ENCODE results near the gene VCAN. TPM values are rescaled to one million over a fixed set of nuclear protein-coding genes. Genes with fewer than 3 reads are reported as not detected.

Gene VCAN
- total and polyA plus RNA-seq, 2 of the 8 experiments (the other 6 are each of a cell fraction or from before 2014, with no cell fraction given) = 146 to 404 TPM

DNA sequence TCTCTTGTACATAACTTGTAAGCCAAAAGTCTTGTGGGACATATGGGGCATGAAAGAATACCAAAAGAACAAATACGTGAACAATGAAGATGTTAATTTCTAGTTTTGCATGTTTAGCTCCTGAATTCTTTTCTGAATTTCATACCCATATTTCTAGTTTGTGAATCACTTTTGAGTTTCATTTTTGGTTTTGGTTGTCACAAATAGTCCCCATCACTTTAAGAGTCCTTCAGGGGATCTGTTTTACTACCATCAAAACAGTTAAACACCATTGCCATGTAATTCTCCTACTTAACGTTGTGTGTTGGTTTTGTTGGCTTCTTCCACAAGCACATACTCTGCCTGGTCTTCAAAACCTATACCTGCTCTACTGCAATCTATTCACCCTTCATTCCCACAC, 27.0 kb downstream of the VCAN start:
- CTCF ChIA-PET (ENCODE audit: partially characterized antibody) = no interaction called here
- H2BK120ac ChIP-seq (replicated peaks; ENCODE audit: low read depth, low read length) = no peak overlapping the region
- WGBS, 2 experiments (ENCODE audit: extremely low coverage in 1 of 2, insufficient coverage in 1 of 2, insufficient read length in 1 of 2, insufficient replicate concordance in 2 of 2, low coverage in 1 of 2, low lambda C conversion rate in 2 of 2, missing lambda C conversion rate in 1 of 2) = 96% methylated on average over 2 of the region's 2 CpGs; no CpG with 5 or more reads in 1 of the 2 experiments
- H3K4ac ChIP-seq (replicated peaks; ENCODE audit: insufficient read length, low read depth, low read length) = no peak overlapping the region
- H3K4me1 ChIP-seq (replicated peaks in 1 of 4; ENCODE audit: control insufficient read depth in 3 of 4, insufficient read depth in 4 of 4, low read length in 3 of 4) = peaks cover 0 to 5% (median under 1%) of the 10 kb centered on the region in 4 experiments; a peak in 3 of 7 replicates
- no peak overlapping the region for H2BK20ac ChIP-seq (ENCODE audit: low read length)
- H4K8ac ChIP-seq (ENCODE audit: extremely low read depth, insufficient read depth, low read length) = no peak overlapping the region
- no peak overlapping the region for H2AK5ac ChIP-seq (ENCODE audit: low read depth, low read length)
- H2BK5ac ChIP-seq (ENCODE audit: low read depth, low read length) = no peak overlapping the region
- no peak overlapping the region for H3K9ac ChIP-seq (replicated peaks in 1 of 4; ENCODE audit: extremely low read depth in 1 of 4, low read depth in 3 of 4, low read length in 3 of 4)
- DNase-seq (ENCODE audit: low read depth in 1 of 2, low spot score in 2 of 2) (no peak), FAIRE-seq (no peak)
- no peak overlapping the region for H3K14ac ChIP-seq (ENCODE audit: insufficient read length)
- H3K56ac ChIP-seq (replicated peaks; ENCODE audit: insufficient read length, low read depth, low read length) = no peak overlapping the region
- no peak overlapping the region for H2AFZ ChIP-seq (ENCODE audit: low read length)
- H3K23ac ChIP-seq (ENCODE audit: insufficient read length) = no peak overlapping the region
- no peak overlapping the region for H4K5ac ChIP-seq (ENCODE audit: insufficient read length, low read depth, low read length)
- peaks cover 2% of the 10 kb centered on the region; the same call in 1 of the 2 replicates for H3K79me1 ChIP-seq (ENCODE audit: low read depth, low read length)
- no peak overlapping the region for H3K27ac ChIP-seq (ENCODE audit: low read depth, low read length)
- no peaks in the 10 kb centered on the region for H3K23me2 ChIP-seq (ENCODE audit: low read depth, low read length)
- H3K36me3 ChIP-seq (ENCODE audit: control insufficient read depth in 2 of 4, insufficient read depth in 4 of 4, low read length in 3 of 4) = peaks cover 2 to 92% (median 39%) of the 10 kb centered on the region in 4 experiments; a peak in 7 of 8 replicates
- no peak overlapping the region for H3K4me3 ChIP-seq (ENCODE audit: extremely low read depth in 1 of 4, insufficient read depth in 2 of 4, low read depth in 3 of 4, low read length in 4 of 4)
- H3K9me3 ChIP-seq (ENCODE audit: insufficient read depth in 2 of 2, low read depth in 1 of 2, low read length in 1 of 2) = peaks cover 0 to 6% of the 10 kb centered on the region in 2 experiments; a peak in 1 of 4 replicates
- no peak overlapping the region for H3K4me2 ChIP-seq (ENCODE audit: insufficient read depth in 1 of 2, low read depth in 2 of 2, low read length in 2 of 2)
- no peak overlapping the region for H3K18ac ChIP-seq (ENCODE audit: extremely low read depth, low read length)
- no peaks in the 10 kb centered on the region for H3K27me3 ChIP-seq (replicated peaks in 1 of 4; ENCODE audit: control insufficient read depth in 3 of 4, extremely low read depth in 1 of 4, insufficient read depth in 3 of 4, low read length in 3 of 4)
- peaks cover 0 to 27% of the 10 kb centered on the region in 2 experiments; a peak in 2 of 4 replicates for H3K79me2 ChIP-seq (ENCODE audit: control insufficient read depth in 1 of 2, insufficient read depth in 2 of 2, low read length in 2 of 2)
- no peak overlapping the region for H2BK12ac ChIP-seq (ENCODE audit: low read depth, low read length)
- no peak overlapping the region for H4K91ac ChIP-seq (replicated peaks; ENCODE audit: insufficient read length, low read length)
- H4K20me1 ChIP-seq (replicated peaks in 1 of 2; ENCODE audit: control insufficient read depth in 1 of 2, insufficient read depth in 2 of 2, low read length in 2 of 2) = no peaks in the 10 kb centered on the region
- POLR2A ChIA-PET (ENCODE audit: partially characterized antibody) = no interaction called here
- H2BK15ac ChIP-seq (ENCODE audit: low read length) = no peak overlapping the region
- no peak for TF ChIP-seq EP300 (IDR thresholded peaks at IDR 0.05; ENCODE audit: borderline replicate concordance in 1 of 2, low read depth in 2 of 2, low read length in 2 of 2)
- no peak for TF ChIP-seq YY1 (IDR thresholded peaks at IDR 0.05; ENCODE audit: low read depth, low read length)
- no peak for TF ChIP-seq CBX8 (IDR thresholded peaks at IDR 0.05; ENCODE audit: borderline replicate concordance, low read depth, low read length)
- TF ChIP-seq JUND (IDR thresholded peaks at IDR 0.05; ENCODE audit: low read length) = no peak
- TF ChIP-seq, protein P1, sequence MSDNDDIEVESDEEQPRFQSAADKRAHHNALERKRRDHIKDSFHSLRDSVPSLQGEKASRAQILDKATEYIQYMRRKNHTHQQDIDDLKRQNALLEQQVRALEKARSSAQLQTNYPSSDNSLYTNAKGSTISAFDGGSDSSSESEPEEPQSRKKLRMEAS (IDR thresholded peaks at IDR 0.05) = no peak
- TF ChIP-seq CBX5 (IDR thresholded peaks at IDR 0.05; ENCODE audit: low read depth, low read length) = no peak
- TF ChIP-seq BCL11A (IDR thresholded peaks at IDR 0.05; ENCODE audit: low read depth in 2 of 2, low read length in 2 of 2) = no peak
- no peak for TF ChIP-seq HDAC2 (IDR thresholded peaks at IDR 0.05; ENCODE audit: borderline replicate concordance in 1 of 2, low read depth in 2 of 2, low read length in 2 of 2)
- no peak for TF ChIP-seq SP1 (IDR thresholded peaks at IDR 0.05; ENCODE audit: low read depth, low read length)
- TF ChIP-seq, protein P2, sequence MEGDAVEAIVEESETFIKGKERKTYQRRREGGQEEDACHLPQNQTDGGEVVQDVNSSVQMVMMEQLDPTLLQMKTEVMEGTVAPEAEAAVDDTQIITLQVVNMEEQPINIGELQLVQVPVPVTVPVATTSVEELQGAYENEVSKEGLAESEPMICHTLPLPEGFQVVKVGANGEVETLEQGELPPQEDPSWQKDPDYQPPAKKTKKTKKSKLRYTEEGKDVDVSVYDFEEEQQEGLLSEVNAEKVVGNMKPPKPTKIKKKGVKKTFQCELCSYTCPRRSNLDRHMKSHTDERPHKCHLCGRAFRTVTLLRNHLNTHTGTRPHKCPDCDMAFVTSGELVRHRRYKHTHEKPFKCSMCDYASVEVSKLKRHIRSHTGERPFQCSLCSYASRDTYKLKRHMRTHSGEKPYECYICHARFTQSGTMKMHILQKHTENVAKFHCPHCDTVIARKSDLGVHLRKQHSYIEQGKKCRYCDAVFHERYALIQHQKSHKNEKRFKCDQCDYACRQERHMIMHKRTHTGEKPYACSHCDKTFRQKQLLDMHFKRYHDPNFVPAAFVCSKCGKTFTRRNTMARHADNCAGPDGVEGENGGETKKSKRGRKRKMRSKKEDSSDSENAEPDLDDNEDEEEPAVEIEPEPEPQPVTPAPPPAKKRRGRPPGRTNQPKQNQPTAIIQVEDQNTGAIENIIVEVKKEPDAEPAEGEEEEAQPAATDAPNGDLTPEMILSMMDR (IDR thresholded peaks at IDR 0.05; ENCODE audit: control extremely low read depth in 1 of 3, insufficient read depth in 1 of 3, low read depth in 1 of 3, low read length in 3 of 3) = no peak
- TF ChIP-seq GABPA (IDR thresholded peaks at IDR 0.05; ENCODE audit: borderline replicate concordance, insufficient read depth, low read length) = no peak

Data from H1 (cell line).